PC-3 (cell line): Measurements from ENCODE around the gene SLC38A6.

Experiments
- EZH2 ChIP-seq: fragments of 300-600 bp; sonication (generic); IDR thresholded peaks from one replicate; pipeline ENCODE4 v1.6.1; 2017; ENCODE audit warnings: antibody characterized with exemption, mild to moderate bottlenecking, low read length; ENCODE audit not compliant: unreplicated experiment
- EZH2phosphoT487 ChIP-seq: fragments of 300-600 bp; sonication (generic); IDR thresholded peaks from 2 replicates; pipeline ENCODE4 v1.6.1; 2018; ENCODE audit warnings: mild to moderate bottlenecking, antibody characterized with exemption, low read length, borderline replicate concordance
- TF ChIP-seq, protein P1 (sequence below): fragments of 300-600 bp; sonication (generic); conservative IDR thresholded peaks from 2 replicates; pipeline ENCODE4 v1.5.1; 2017; ENCODE audit warnings: antibody characterized with exemption, low read depth, mild to moderate bottlenecking, low read length

DNA sequence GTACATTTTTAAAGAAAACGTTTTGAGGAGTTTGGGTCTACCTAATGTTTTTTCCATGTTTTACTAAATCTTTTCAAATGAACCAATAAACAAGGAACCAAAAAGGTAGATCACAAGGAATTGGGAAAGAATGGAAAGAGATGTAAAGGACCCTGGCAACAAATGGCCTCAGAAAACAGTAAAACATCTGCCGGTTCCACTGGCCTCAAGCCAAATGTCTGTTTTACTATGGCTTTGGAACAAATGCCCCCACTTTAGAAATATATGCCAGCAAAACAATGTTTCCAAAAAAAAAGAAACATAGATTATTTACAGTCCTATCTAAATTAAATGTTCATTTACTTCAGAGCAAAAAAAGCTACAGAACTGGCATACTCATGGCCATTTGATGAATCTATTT lies 3.2 kb upstream of the SLC38A6 start:
- TF ChIP-seq, protein P1, sequence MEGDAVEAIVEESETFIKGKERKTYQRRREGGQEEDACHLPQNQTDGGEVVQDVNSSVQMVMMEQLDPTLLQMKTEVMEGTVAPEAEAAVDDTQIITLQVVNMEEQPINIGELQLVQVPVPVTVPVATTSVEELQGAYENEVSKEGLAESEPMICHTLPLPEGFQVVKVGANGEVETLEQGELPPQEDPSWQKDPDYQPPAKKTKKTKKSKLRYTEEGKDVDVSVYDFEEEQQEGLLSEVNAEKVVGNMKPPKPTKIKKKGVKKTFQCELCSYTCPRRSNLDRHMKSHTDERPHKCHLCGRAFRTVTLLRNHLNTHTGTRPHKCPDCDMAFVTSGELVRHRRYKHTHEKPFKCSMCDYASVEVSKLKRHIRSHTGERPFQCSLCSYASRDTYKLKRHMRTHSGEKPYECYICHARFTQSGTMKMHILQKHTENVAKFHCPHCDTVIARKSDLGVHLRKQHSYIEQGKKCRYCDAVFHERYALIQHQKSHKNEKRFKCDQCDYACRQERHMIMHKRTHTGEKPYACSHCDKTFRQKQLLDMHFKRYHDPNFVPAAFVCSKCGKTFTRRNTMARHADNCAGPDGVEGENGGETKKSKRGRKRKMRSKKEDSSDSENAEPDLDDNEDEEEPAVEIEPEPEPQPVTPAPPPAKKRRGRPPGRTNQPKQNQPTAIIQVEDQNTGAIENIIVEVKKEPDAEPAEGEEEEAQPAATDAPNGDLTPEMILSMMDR: no peak
- TF ChIP-seq EZH2 (no peak), EZH2phosphoT487 (no peak)
